HG03060 (cell line): Measurements from ENCODE around the gene CLSTN2.

Experiments used
- ATAC-seq: cut with Tn5 transposase; IDR thresholded peaks from one replicate; pipeline ENCODE4 v1.9.1; 2021; ENCODE audit warnings: low read depth, moderate number of reproducible peaks; ENCODE audit not compliant: unreplicated experiment

The CLSTN2 gene

DNA sequence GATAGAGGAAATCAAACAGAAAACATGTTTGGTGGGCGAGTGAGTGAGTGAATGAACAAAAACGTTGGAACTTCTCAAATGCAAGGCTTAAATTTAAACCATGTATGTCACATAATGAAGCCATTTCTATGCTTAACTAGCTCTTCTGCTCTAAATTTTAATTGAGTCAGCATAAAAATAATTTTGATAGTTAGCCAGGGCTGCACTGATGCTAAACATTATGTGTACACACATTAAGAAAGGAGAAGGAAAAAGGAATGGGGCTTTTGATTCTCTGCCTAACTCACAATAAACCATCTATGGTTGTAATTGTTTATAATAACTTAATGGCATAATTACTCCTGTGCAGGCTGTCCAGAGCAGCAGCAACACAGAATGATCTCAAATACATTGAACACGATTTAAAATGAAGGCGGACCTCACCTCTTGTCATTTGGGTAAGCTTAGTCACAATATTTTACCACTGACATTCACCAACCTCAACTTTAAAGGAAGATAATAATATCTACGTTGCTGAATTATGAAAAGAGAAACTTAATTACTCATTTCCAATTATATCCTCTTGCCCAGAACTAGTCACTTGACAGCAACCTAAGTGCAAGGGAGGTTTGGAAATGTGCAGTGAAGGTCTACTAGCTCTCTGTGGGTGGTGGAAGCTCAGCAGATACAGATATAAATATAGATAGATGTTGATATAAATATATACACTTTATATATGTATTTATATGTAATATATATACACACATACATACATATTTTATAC, 424.4 kb downstream of the CLSTN2 start:
- no peak for ATAC-seq

DNA sequence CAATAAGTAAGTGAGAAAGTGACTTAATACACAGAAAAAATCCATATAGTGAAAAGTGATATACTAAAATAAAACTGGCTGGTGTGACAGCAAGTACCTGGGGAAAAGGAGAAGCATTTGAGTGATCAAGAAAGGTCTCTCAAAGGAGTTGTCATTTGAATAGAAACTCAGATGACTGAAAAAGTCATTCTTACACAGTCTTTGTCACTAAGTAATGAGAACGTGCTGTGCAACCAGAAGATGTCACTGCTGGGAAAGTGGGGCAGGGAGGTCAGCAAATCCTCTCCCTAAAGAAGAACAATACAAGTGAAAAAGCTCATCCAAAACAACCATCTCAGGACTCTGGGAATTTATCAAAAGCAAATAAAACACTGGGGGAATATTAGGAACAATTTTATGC, 425.3 kb downstream of the CLSTN2 start:
- ATAC-seq, result no peak

DNA sequence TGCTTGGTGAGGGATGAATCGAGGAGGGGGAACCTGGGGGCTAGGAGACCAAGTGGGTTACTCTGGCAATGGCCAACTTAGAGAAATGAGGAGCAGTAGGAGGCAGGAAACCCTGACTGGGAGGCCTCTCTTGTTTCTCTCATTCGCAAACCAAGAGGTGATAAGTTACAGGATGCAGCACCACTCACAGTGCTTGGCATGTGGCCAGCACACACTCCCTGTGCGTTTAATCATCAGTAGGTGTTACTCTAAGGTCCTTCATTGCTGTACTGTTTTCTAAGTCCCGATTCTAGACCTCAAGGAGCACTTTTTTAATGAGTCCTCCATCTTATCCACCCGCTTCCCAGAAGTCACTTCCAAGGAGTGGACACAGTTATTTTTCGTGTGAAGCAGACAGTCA, 428.8 kb downstream of the CLSTN2 start:
- no peak for ATAC-seq

DNA sequence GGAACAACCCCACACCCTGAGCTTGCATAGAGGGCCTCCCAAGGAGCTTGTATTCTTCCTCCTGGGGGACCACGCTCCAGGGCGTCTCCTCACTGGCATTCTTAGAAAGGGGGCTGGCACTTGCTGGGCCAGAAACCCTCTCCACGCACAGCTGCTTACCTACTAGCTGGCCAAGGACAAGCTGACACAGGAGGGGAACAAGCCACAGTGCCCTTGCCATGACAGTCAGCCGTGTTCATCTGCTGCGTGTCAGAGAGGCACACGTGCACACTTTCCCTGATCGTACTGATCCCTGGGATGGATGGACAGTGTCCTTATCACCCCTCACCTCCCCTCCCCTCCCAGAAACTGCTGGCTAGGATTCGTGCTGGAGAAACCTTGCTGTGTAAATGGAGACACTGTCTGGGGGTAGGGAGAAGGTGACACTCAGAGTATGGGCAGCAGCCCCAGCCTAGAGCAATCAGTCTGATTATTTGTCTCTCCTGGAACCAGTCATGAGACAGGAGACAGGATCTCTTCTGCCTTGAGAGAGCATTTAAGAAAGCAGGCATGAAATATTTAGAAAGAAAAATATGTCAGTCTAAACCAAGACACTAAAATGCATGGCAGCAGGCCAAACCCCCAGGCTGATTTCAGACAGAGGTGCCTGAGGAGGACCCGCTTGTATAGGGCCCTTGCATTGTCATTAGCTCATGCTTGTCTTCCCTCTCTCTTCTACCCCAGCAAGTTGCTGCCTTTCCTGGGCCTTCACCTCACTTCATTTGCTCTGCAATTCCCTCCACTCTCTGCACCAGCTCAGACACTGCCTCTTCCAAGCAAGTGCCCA, 431.1 kb downstream of the CLSTN2 start:
- ATAC-seq, result no peak

DNA sequence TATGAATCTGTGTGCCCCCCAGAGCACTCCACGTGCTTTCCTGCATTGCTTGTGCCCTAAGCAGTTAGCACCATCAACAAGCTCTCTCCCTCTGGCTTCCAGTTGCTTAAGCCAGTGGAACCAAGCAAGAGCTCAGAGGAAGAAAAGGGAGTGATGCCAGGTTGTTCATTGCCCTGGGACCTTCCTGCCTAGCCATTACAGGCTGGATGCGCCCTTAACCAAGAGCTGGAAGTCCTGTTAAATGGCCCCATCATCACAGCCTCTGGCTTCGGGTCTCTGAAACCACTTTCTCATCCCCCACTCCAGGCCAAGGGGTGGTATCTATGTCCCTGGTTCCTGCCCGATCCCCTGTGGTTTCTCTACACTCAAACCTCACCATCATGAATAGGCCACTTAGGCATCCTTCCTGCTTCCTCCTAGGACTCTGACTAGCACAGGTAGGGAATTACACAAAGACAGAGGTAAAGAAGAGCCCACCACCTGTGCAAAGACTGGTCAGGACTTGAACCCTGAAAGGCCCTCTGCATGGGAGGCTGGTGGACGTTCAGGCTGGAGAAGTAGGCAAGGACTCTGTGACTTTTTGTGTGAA, 433.3 kb downstream of the CLSTN2 start:
- no peak for ATAC-seq

DNA sequence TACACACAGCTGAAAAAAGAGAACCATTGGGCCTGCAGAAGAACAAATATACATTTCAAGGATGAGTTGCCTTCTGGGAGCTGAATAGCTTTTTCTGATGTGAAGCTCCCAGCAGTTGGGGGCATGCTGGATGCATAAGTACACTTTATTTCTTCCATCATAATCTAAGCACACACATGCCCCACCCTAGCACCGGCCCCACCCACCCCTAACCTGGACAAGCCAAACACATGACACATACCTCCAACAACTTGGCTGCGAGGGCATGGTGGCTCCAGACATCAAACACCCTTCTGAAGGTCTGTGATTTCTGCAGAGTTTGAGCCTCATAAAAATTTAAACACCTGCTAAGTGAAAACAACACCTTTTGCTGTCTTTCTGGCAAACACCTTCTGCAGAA, 435.7 kb downstream of the CLSTN2 start:
- ATAC-seq, result no peak

DNA sequence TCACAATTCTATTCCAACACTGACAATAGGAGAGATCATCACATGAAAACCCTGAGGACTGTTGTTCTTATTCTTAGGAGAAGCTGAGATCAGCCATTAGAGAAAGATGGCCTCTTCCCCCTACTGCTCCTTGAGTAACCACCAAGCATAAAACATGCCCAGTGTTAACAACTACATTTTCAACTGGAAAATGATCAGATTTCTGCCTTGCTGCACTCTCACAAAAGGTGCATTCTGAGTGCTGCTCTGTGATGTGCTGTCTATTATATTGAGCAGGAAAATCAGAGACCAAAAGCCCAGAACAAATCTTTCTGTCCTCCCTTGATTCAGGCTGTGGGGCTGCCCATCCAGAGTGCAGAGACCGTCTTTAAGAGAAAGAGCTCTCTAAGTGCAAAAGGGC, 438.2 kb downstream of the CLSTN2 start:
- no peak for ATAC-seq

DNA sequence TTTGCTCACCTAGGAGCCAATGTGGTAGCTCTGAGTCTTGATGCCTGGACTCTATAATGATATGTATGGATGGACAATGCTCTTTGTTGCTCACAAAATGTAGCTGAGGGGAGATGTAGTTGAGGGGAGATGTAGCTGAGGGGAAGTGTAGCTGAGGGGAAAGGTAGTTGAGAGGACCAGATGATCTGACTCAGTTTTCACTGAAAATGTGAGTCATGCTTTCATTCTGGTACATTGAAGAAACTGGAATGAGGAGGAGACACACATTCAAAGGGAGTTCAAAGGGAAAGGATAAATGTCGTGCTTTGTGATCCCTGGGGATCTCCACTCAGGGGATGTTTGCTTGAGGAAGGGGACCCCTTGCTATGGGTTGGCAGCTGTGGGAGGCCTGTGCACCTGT, 440.0 kb downstream of the CLSTN2 start:
- ATAC-seq, result no peak

DNA sequence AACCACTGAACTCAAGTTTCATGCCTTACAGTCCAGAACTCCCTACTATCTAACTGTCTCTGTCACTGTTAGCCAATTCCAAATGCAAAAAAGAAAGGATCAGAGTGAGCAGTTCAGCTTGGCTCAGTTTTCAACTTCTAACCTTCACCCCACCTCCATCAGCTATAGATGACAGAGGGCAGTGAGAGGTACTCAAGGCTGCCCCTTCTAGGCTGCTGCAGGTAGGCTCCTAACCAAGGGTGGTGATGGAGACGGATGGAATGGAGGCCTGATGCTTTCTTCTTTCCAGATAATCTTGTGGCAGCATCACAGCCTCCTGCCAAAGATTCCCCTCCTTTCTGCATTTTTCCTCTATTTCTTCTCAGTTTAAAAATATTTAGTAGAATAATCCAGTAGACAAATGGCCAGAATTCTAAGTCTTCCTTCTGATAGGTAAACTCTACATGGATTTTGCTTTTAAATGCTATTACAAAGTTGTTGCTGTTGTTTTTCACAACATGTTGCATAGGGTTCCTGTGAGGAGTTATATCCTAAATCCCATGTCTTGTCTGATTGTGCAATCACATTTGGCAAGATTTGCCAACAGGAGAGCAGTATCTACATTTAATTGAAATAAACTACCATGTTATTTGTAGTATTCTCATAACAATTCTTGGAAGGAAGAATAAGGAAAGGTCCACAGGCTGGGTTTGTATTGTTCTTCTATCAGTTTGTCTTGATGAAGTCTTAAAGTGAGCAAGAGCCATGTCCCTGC, 441.3 kb downstream of the CLSTN2 start:
- no peak for ATAC-seq

DNA sequence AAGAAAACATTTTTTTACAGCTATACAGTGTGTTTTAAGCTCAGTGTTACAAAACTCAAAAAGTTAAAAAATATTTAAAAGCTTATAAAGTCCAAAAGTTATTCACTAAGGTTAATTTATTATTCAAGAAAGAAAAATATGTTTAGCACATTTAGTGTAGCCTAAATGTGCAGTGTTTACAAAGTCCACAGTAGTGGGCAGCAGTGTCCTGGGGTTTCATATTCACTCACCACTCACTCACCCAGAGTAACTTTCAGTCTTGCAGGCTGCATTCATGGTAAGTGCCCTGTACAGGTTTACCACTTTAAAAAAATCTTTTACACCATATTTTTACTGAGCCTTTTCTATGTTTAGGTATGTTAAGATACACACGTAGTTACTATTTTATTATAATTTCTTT, 442.7 kb downstream of the CLSTN2 start:
- ATAC-seq, result no peak

DNA sequence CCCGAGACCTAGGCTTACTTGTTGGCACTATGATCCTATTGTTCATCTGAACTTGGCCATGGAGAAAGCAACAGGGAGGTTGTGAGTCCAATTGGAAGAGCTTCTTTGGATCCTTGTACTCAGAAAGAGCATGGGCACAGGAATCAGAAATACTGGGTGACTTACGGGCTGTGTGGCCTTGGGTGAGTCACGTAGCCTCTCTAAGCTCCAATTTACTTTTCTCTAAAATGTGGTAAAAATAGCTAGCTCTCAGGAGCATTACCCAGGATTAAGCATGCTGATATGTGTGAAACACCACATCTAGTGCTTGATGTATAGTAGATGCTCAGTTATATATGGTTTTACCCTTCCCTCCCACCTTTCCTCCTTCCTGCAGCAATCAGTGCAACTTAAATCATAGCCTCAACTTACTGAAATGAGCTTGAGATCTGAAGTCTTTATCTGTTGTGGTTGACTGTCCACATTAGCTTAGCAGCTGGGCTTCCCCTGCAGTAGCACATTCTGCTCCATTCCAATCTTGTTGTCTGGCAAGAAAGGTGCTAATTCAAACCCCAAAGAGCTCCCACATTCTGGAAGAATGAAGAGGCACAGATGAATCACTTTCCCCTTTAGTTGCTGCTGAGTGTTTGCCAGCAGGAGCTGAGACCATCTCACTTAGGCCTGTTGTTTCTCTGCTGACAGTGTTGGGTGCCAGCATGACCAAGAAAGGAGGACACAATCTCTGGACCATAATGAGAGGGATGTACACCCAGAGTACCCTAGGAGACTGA, 443.8 kb downstream of the CLSTN2 start:
- no peak for ATAC-seq

DNA sequence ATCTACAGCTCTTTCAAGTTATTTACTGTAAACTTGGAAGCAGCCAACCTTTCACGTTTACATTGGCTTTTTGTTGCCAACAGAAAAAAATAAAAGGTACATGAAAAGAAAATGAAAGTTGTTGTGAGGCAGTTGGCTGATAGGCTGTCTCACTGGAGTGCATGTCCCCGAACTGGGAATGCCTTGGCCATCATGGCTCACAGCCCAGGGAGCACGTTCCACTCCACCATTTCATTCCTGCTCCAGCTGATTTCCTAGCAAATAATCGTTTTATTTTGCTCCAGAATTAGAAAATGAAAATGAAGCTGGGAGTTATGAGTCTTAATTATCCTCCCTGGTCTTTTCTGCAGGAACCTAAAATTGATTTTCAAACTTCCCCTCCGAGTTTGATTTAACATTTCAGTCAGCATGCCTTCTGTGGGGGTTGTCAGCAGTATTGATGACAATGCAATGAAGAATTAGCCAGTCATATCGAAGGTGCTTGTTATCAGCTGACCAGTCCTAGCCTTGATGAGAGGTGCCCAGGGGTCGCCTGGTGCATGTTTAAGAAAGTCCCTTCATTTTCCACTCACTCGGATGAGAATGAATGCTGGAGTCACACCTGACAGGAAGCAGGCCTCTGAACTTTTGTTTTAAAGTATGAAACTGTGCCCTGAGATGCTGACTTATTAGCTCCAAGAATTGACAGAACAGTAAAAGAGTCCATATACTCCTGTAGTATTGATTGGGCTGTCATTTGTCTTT, 449.2 kb downstream of the CLSTN2 start:
- ATAC-seq, result no peak

DNA sequence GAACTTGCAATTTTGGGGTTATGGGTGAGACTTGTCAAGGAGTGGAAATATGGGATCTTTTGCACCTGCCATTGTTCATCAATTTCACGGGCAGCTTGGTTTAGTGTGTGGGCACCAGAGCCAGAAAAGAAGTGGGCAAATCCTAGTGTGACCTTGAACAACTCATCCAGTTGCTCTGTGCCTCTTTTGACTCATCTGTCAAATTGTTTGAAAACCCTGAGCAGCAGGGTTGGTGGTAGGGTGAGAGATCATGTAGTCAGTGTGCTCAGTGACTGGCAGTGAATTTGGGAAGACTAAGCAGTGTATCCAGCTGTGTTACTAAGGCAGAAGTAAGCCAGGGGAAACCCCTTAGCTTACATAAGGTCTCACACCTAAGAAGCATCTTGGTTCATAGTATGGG, 449.9 kb downstream of the CLSTN2 start:
- ATAC-seq, result no peak

DNA sequence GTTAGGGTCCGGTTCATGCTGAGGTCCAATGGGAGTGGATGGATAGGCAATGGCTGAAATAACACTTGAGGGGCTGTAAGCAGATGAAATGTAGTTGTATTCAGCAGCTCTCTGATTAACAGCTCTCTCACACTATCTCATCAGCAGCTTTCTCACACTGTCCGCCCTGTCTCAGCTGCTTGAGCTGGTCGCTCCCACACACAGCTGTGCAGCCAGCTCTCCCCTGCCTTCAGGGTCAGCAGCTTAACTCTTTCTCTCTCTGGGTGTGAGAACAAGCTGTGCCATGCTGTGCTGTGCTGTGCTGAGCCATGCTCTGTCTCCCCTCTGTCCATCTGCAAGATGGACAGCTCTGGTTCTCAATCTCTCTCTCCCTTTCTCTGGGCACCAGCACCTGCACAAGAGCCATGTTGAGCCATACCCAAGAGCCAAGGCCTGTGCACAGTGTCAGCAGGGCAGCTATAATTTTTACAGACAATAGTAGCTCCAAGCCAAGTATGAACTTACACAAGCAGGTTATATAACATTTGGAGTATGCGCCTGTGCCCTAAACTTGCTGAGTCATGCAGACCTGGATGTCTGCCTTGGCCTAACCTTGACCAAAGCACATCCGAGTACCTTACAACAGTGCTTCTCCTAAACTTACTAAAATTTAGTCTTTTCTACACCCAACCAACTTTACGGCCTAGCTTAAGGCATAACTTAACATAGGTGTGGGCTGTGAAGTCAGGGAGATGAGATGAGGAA, 451.5 kb downstream of the CLSTN2 start:
- ATAC-seq, result no peak

DNA sequence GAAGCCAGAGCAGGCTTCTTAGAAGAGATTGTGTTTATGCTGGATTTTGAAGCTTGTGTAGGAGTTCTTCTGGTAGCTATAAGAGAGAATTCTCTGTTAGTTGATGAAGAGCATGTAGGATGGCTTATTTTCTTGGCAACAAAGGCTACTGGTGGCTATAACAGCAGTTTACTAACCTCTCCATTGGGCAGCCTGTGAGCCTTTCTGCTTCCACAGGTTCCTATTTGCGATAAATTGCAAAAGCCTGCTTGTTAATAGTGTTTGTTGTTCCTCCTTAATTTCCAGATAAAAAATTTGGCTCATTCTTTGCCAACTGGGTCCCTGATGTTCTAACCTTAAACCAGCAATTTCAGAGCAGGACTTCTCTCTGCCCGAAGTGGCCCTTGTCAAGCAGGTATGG, 452.3 kb downstream of the CLSTN2 start:
- no peak for ATAC-seq

DNA sequence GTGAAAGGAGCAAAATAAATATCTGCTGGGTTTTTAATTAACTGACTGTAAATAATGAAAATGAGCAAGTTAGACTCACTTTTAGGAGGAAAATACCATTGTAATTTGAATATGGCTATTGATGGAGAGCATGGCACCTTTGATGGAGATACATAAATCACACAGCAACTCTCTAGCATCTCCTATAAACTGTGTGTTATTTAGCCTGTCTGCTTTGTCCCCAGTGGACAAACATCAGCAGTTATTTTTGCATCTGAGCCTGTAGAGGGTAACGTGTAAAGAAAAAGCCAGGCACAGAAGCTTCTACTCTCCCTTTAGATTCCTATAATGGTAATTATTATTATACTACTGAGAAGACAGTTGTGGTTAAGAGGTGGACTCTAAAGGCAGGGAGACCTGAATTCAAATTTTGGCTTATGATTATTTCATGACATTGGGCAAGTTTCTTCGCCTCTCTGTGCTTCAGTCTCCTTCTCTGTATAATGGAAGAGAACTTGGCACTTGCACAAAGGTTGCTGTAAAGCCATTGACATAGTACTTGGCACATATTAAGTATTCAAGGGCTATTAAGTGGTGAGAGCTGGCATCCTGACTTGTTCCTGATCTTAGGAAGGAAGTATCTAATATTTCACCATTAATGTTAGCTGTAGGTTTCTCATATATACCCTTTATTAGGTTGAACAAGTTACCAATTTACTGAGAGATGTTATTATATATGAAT, 453.4 kb downstream of the CLSTN2 start:
- no peak for ATAC-seq

DNA sequence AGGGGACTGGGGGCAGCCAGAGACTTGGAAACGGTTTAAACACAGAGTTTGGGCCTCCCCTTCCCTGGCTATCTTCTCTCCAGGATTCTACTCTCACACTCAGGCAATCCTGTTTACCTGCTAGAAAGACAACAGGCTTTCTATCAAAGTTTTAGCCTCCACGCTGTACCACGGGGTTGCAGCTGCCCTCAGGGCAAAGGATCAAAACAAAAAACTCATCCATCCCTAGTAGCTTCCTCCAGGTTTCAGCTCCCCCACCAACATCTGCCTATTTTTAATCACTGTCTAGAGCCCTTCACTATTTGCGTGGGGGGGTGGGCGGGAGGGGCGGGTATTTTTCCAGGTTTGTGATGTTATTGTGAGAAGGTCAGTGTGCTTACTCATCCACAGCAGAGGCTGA, 456.1 kb downstream of the CLSTN2 start:
- no peak for ATAC-seq

DNA sequence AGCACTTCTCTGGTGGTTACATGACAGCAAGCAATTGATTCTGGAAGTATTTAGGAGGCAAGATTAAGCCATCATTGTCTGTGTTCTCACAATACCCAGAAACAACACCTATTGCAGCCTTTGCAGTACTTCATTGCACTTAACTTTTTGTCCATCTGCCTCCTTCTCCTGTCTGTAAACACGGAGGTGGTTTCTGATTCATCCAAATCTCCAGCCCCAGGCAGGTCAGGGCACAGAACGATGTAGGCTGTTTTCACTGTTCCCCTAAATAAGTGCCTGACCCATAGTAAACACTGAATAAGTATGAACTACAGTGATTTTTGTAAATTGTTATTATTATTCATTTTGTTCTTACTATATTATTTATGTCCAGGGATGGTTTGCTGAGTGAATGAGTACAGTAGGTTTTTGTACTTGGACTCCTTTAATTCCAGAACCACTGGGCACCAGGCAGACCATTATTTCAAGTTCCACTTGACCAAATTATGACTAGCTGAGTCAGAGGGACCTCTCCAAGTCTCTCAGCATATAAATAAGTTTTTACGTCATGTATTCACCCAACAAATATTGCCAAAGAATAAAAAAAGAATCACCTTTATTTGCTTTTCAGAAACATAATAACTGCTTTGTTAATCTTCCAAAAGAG, 459.6 kb downstream of the CLSTN2 start:
- no peak for ATAC-seq
